ENCODE measurements around the gene GK.

The GK gene

GRCh38 chrX:30673884-30674598, 20.8 kb downstream of the GK start:
- TF ChIP-seq CTCF (conservative IDR thresholded peaks at IDR 0.05; ENCODE audit: control insufficient read depth, insufficient read depth, low read depth, low read length) = no peak
- H3K4me3 ChIP-seq (ENCODE audit: control insufficient read depth, low read depth, low read length) = no peak overlapping the region
- no peak for DNase-seq (ENCODE audit: low read depth)

GRCh38 chrX:30674799-30675198, 21.6 kb downstream of the GK start:
- TF ChIP-seq CTCF (conservative IDR thresholded peaks at IDR 0.05; ENCODE audit: control insufficient read depth, insufficient read depth, low read depth, low read length) = no peak
- DNase-seq (ENCODE audit: low read depth) = no peak
- no peak overlapping the region for H3K4me3 ChIP-seq (ENCODE audit: control insufficient read depth, low read depth, low read length)

GRCh38 chrX:30679369-30679768, 26.1 kb downstream of the GK start:
- no peak overlapping the region for H3K4me3 ChIP-seq (ENCODE audit: control insufficient read depth, low read depth, low read length)
- no peak for TF ChIP-seq CTCF (conservative IDR thresholded peaks at IDR 0.05; ENCODE audit: control insufficient read depth, insufficient read depth, low read depth, low read length)
- DNase-seq (ENCODE audit: low read depth) = no peak

- no peak for DNase-seq (ENCODE audit: low read depth)
- H3K4me3 ChIP-seq (ENCODE audit: control insufficient read depth, low read depth, low read length) = no peak overlapping the region
- TF ChIP-seq CTCF (conservative IDR thresholded peaks at IDR 0.05; ENCODE audit: control insufficient read depth, insufficient read depth, low read depth, low read length) = no peak
These were observed 27.4 kb downstream of the GK start for GRCh38 chrX:30680618-30681017.

GRCh38 chrX:30688641-30689040, 35.4 kb downstream of the GK start:
- H3K4me3 ChIP-seq (ENCODE audit: control insufficient read depth, low read depth, low read length) = no peak overlapping the region
- TF ChIP-seq CTCF (conservative IDR thresholded peaks at IDR 0.05; ENCODE audit: control insufficient read depth, insufficient read depth, low read depth, low read length) = no peak
- DNase-seq (ENCODE audit: low read depth) = no peak

GRCh38 chrX:30689116-30689515, 35.9 kb downstream of the GK start:
- no peak for TF ChIP-seq CTCF (conservative IDR thresholded peaks at IDR 0.05; ENCODE audit: control insufficient read depth, insufficient read depth, low read depth, low read length)
- no peak for DNase-seq (ENCODE audit: low read depth)
- H3K4me3 ChIP-seq (ENCODE audit: control insufficient read depth, low read depth, low read length) = no peak overlapping the region

- no peak overlapping the region for H3K4me3 ChIP-seq (ENCODE audit: control insufficient read depth, low read depth, low read length)
- no peak for TF ChIP-seq CTCF (conservative IDR thresholded peaks at IDR 0.05; ENCODE audit: control insufficient read depth, insufficient read depth, low read depth, low read length)
- DNase-seq (ENCODE audit: low read depth) = no peak
These were observed 37.1 kb downstream of the GK start for GRCh38 chrX:30690330-30690729.
